ENCODE data around the gene MYO18A.
A peak's percentile ranks its signal among the peaks of the same experiment; 100 is the strongest.

MYO18A gene

DNA sequence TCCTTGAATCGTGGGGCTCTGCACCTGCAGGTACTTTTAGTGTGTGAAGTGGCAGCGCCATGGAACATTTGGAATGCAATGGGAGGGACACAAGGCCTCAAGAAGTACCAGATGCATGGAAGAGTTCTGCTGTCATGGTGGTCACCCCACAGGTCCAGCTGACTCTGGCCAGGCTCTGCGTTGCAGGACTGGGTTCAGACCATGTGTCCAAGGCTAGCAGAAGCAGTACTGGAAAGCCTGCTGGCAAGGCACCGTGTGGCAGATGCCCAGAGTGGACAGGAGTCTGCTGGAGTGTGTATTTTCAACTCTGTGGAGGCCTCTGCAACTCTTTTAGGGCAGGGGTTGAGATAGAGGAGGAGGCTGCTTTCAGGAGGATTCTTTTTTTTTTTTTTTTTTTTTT lies 135.2 kb downstream of the MYO18A start:
- no peak for DNase-seq

- DNase-seq = peak; percentile 20
Observed at GRCh38 chr17:29043539-29044145, 136.6 kb downstream of the MYO18A start.

DNA sequence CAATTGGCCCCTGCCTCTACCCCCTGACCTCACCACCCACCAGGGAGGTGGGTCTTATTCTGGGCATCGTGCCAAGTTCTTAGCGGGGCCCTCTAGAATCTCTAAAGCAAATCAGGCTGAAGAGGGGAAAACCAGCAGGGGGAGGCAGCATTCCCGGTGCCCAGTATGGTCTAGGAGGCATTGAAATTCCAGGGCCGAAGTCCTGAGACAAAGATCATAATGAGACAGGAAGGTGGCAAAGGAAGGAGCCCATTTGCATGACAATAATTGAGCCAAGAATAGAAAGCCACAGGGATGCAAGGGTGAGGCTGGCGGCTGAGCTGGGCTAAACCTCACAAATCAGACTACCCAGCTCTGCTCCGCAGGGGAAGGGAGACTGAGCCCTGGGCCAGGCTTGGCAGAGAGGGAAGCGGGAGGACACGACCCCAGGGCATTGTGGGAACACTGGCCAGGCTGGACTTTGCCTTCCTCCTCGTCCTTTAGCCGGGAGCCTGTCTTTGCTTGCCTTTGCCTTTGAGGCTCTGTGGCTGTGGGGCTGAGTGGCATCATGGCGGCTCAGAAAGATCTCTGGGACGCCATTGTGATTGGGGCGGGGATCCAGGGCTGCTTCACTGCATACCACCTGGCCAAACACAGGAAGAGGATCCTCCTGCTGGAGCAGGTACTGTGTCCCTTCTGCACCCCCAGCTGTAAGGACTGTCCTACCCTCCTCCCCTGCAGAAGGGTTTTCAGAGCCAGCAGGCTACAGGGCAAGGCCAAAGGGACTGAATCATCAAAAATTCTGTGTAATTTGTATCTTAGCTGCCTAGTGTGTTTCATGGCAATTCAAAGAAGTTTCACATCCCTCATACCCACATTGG lies 137.3 kb downstream of the MYO18A start, which contains the start of gene PIPOX:
Gene PIPOX, plus strand, starts transcription at position 463 of the 860 bp plus-strand sequence. Its CDS starts 85 bp downstream, at position 548.
- DNase-seq = peak; percentile 94

DNA sequence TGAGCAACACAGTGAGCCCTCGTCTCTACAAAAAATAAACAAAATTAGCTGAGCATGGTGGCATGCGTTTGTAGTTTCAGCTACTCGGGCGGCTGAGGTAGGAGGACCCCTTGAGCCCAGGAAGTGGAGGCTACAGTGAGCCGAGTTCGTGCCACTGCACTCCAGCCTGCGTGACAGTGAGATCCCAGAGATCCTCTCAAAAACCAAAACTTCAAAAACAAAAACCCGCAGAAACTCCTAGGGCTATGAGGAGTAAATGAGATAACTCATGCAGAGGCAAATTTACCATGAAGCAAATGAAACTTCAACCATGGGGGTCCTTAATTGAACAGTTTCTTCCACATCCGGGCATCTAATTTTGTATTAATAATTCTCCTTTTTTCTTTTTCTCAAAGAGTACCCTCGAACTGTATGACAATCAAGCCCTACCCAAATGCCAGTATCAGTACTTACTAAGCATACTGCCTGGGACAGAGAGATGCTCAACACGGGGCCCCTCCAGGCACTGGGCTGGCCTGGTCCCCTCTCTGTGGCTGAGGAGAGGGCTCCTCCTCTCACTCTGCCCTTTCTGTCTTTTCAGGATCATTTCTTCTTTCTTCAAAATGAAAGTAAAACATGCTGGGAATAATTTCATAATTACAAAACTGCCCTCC lies 138.0 kb downstream of the MYO18A start:
- no peak for DNase-seq

DNA sequence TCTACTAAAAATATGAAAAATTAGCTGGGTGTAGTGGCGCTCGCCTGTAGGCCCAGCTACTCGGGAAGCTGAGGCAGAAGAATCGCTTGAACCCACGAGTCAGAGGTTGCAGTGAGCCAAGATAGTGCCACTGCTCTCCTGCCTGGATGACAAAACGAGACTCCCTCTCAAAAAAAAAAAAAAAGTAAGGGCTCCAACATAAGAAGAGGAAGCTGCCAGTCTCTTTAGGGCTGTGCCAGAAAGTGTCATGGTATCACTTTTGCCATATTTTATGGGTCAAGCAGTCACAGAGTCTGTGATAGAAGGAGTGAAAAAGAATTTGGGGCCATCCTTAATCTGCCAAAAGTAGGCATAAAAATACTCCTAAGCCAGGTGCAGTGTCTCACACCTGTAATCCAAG lies 138.6 kb downstream of the MYO18A start:
- no peak for DNase-seq

- no peak for DNase-seq
Observed at GRCh38 chr17:29041091-29041490, 139.1 kb downstream of the MYO18A start.

DNA sequence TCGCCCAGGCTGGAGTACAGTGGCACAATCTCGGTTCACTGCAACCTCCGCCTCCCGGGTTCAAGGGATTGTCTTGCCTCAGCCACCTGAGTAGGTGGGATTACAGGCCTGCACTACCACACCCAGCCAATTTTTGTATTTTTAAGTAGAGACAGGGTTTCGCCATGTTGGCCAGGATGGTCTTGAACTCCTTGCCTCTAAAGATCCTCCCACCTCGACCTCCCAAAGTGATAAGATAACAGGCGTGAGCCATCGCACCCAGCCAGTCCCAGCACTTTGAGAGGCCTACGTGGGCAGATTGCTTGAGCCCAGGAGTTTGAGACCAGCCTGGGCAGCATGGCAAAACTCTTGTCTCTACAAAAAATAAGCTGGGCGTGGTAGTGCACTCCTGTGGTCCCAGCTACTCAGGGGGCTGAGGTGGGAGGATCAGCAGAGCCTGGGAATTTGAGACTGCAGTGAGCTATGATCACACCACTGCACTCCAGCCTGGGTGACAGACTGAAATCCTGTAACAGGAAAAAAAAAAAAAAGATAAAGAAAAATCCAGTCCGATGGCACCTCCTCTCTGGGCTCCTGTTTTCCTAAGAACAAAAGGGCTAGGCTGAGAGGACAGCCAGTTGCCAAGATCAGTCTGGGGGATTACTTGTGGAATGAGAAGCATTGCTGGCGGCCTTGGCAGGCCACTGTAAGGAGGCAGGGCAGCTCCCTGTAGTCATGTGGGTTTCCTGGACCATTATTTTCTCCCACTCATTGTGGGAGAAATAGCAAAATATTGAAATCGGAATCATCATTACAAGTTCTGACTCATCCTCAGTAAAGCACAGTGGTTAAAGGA lies 140.2 kb downstream of the MYO18A start:
- peak; percentile 21 for DNase-seq

- DNase-seq = peak; percentile 52
Observed at GRCh38 chr17:29038085-29038795, 142.0 kb downstream of the MYO18A start.

DNA sequence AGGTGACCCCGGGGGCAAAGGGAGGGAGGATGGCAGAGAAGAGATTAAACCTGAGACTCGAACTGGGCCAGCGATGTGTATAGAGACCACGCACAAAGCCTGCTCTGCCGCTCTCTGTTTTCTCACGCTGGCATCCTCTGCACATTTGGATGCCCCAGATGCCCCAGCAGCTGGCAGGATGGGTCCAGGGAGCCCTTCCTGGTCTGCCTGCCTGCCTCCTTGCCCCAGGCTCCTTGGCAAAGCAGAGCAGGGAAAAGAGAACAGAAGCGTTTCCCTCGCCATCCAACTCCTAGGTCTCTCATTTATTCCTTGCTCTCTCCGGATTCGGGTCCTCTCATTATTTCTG lies 142.5 kb downstream of the MYO18A start:
- DNase-seq = no peak

DNA sequence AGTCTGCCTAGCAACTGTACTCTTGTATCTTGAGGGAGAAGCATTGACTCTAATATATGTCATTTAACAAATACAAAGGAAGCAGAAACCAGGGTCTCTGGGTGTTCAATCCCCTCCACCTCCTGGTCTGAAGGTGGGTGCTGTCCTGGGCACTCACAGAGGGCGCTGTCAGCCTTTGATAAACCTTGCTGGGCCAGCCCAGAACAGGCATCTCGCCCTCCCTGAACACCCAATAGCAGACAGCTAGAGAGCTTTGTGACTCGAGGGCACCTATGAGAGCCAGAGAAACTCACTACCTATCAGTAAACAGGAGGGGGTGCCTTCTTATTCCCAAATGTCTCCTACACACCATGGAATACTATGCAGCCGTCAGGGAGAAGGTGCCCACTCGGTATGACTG lies 143.6 kb downstream of the MYO18A start:
- DNase-seq = no peak

DNA sequence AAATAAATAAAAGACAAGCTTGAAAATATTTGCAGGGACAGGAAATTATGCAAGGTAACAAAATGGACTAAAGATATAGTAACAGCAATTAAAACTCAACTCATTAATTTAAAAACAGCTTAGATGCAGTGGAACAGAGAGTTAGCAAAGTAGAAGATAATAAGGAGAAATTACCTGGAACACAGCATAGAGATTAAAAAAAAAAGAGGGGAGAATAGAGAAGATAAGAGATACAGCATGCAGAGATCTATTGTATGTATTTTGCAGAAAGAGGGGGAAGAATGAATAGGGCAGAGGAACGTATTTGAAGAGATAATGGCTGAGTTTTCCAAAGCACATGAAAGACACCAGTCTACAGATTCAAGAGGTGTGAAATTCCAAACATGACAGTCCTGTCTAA lies 145.7 kb downstream of the MYO18A start:
- no peak for DNase-seq

- DNase-seq = no peak
Observed at GRCh38 chr17:29032857-29033197, 147.4 kb downstream of the MYO18A start.

GRCh38 chr17:29032013-29032856 lies 148.0 kb downstream of the MYO18A start:
- DNase-seq = no peak

DNA sequence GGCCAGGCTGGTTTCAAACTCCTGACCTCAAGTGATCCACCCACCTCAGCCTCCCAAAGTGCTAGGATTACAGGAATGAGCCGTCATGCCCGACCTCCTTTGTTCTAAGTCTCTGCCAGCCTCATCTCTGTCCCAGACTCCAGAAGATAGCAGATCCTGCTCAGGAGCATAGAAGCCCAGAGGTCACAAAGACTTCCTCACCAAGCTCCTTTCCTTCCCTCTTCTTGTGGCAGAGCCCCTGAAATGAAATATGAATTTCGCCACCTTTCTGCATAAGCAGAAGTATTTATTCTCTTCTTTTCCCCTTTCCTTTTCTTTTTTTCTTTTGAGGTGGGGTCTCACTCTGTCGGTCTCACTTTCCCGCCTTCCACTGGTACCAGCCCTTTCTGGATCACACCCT lies 148.7 kb downstream of the MYO18A start:
- no peak for DNase-seq

- DNase-seq = no peak
Observed at GRCh38 chr17:29024316-29024952, 155.8 kb downstream of the MYO18A start.

- DNase-seq = no peak
Observed at GRCh38 chr17:29022074-29022473, 158.1 kb downstream of the MYO18A start.

DNA sequence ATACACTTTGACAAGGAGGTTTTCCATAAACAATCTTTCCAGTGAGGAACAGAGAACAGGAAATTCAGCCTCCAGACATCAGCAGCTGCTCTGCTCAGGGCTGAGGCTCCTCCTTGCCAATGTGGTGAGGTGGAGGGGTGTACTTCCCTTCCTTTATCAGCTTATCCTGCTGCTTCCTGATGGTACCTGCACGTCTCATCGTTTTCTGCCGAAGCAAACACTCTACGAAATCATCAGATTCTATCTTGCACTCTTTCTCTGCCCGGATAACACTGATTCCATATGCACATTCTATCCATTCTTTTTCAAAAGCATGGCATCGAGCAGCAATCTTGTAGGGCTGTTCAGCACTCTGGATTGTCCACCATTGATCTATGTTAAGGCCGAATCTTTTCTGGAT lies 159.0 kb downstream of the MYO18A start:
- DNase-seq = no peak

Data from NCI-H2227 treated with DMSO at 0.1 percent for 48 hours (cell line).